Kidney epithelial cell (primary cell): ENCODE measurements around the gene TCEANC. TPM values are rescaled to one million over a fixed set of nuclear protein-coding genes. Genes with fewer than 3 reads are reported as not detected.
"Not testable (repeated sequence)": the region's sequence is repeated elsewhere in the genome, so short reads cannot be mapped to it uniquely, and the experiment has no call there.

Experiments
- DNase-seq: peaks from one replicate; pipeline ENCODE4 v3.0.0-alpha.2; 2010; ENCODE audit warnings: low read depth
- H3K27me3 ChIP-seq: 2 replicates; pipeline ENCODE4 v1.6.0; 2011; ENCODE audit warnings: low read length; ENCODE audit not compliant: control insufficient read depth, insufficient read depth
- H3K36me3 ChIP-seq: 2 replicates; pipeline ENCODE4 v1.5.1; 2011; ENCODE audit warnings: low read length; ENCODE audit not compliant: control insufficient read depth, insufficient read depth
- H3K4me3 ChIP-seq: 2 replicates; pipeline ENCODE4 v1.5.1; 2011; ENCODE audit warnings: low read depth, mild to moderate bottlenecking, control low read depth, low read length
- total RNA-seq: library from RNA; depleted of rRNA; stranded (reverse); fragments of >200 nt; gene quantifications from 2 replicates; pipeline ENCODE4 v1.2.3, GENCODE V29; 2015
- TF ChIP-seq, protein P1 (sequence below): IDR thresholded peaks from 2 replicates; pipeline ENCODE4 v1.5.1; 2011; ENCODE audit warnings: mild to moderate bottlenecking, moderate library complexity, low read length, control low read depth, inconsistent platforms; ENCODE audit not compliant: insufficient read depth, poor library complexity, severe bottlenecking

Gene TCEANC
- total RNA-seq, 1 donor from 2014 or later = 3.3 TPM

DNA sequence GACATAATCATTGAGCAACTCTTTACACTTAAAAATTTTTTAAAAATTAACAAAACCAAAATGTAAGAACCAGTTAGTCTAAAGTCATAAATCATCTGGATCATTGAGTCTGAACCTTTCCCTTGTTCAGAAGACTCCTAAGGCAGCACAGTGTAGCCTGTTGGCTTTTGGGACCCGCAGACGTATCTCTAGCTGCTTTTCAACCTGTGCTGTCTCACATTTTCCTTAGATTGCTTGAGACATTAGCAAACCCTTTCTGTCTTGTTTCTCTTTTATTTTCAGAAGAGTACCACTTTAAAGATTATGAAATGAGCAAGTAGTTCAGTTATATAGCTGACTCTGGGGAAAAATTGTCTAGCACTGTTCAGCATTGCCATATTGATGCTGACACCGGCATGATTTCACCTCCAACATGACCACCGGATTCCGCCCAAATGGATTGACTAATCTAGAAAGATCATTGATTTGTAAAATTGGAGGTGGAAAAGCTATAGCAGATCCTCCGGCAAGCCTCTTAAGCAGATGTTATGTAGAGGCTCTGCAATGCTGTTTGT is 8.9 kb downstream of the TCEANC start:
- H3K36me3 ChIP-seq = no peaks in the 10 kb centered on the region
- H3K4me3 ChIP-seq = no peak overlapping the region
- DNase-seq = no peak
- peaks cover 3% of the 10 kb centered on the region for H3K27me3 ChIP-seq
- TF ChIP-seq, protein P1, sequence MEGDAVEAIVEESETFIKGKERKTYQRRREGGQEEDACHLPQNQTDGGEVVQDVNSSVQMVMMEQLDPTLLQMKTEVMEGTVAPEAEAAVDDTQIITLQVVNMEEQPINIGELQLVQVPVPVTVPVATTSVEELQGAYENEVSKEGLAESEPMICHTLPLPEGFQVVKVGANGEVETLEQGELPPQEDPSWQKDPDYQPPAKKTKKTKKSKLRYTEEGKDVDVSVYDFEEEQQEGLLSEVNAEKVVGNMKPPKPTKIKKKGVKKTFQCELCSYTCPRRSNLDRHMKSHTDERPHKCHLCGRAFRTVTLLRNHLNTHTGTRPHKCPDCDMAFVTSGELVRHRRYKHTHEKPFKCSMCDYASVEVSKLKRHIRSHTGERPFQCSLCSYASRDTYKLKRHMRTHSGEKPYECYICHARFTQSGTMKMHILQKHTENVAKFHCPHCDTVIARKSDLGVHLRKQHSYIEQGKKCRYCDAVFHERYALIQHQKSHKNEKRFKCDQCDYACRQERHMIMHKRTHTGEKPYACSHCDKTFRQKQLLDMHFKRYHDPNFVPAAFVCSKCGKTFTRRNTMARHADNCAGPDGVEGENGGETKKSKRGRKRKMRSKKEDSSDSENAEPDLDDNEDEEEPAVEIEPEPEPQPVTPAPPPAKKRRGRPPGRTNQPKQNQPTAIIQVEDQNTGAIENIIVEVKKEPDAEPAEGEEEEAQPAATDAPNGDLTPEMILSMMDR = no peak

GRCh38 chrX:13662355-13662791 is 9.4 kb downstream of the TCEANC start:
- TF ChIP-seq, protein P1 = no peak
- no peak for DNase-seq
- H3K36me3 ChIP-seq = no peaks in the 10 kb centered on the region
- no peak overlapping the region for H3K4me3 ChIP-seq
- H3K27me3 ChIP-seq = peaks cover 3% of the 10 kb centered on the region

- DNase-seq = no peak
- TF ChIP-seq, protein P1 = no peak
- H3K36me3 ChIP-seq = no peaks in the 10 kb centered on the region
- H3K27me3 ChIP-seq = peaks cover 3% of the 10 kb centered on the region
- H3K4me3 ChIP-seq = no peak overlapping the region
Observed at GRCh38 chrX:13664020-13664419, 11.1 kb downstream of the TCEANC start.

DNA sequence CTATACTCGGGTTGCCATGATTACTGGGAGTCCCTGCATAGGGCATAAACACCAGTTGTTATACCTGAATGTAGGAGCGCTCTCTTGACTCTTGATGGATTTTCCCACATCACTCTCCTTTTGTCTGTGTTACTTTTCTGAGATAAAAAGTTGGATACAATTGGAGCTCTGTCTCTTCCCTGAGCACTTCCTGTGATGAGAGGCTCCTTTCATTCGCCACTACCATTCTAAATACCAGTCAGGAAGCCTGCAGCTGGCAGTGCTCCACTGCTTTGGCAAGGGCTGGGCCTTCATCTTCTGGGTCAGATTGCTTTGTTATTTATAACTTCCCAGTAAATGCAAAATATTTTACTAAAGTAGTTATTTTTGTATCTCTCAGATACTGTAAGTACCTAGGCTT is 13.9 kb downstream of the TCEANC start:
- Histone ChIP-seq H3K36me3 (no peaks in the 10 kb centered on the region), H3K27me3 (peaks cover 3% of the 10 kb centered on the region), H3K4me3 (no peak overlapping the region)
- no peak for DNase-seq
- TF ChIP-seq, protein P1 = no peak

- H3K27me3 ChIP-seq = peaks cover 3% of the 10 kb centered on the region
- no peaks in the 10 kb centered on the region for H3K36me3 ChIP-seq
- no peak overlapping the region for H3K4me3 ChIP-seq
- DNase-seq = no peak
- TF ChIP-seq, protein P1 = no peak
Observed at GRCh38 chrX:13667919-13668318, 15.0 kb downstream of the TCEANC start.

- DNase-seq = peak; percentile 96
- TF ChIP-seq, protein P1 = no peak
- Histone ChIP-seq H3K27me3 (peaks cover 3% of the 10 kb centered on the region), H3K4me3 (no peak overlapping the region), H3K36me3 (no peaks in the 10 kb centered on the region)
Observed at GRCh38 chrX:13669246-13669737, 16.4 kb downstream of the TCEANC start.

DNA sequence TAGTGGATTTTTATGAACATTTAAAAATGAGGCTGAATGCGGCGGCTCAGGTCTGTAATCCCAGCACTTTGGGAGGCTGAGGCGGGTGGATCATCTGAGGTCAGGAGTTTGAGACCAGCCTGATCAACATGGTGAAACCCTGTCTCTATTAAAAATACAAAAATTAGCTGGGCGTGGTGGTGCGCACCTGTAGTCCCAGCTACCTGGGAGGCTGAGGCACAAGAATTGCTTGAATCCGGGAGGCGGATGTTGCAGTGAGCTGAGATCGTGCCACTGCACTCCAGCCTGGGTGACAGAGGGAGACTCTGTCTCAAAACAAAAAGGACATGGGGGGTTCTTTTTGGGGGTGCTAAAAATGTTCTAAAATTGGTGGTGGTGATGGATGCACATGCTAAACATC is 16.8 kb downstream of the TCEANC start:
- H3K4me3 ChIP-seq, H3K36me3 ChIP-seq, H3K27me3 ChIP-seq, DNase-seq: not testable (repeated sequence)
